NB4 (cell line): ENCODE measurements around the gene RDH13.
"Not testable (repeated sequence)": the region's sequence is repeated elsewhere in the genome, so short reads cannot be mapped to it uniquely, and the experiment has no call there.

ENCODE experiments used
- POLR2A ChIP-seq: IDR thresholded peaks from 2 replicates; pipeline ENCODE4 v1.6.1; 2011; ENCODE audit warnings: mild to moderate bottlenecking; ENCODE audit not compliant: insufficient read length; ENCODE audit errors: extremely low read depth
- TF ChIP-seq, protein P1 (sequence below): IDR thresholded peaks from one replicate; pipeline ENCODE4 v1.5.1; 2012; ENCODE audit warnings: low read depth, low read length

- TF ChIP-seq, protein P1, sequence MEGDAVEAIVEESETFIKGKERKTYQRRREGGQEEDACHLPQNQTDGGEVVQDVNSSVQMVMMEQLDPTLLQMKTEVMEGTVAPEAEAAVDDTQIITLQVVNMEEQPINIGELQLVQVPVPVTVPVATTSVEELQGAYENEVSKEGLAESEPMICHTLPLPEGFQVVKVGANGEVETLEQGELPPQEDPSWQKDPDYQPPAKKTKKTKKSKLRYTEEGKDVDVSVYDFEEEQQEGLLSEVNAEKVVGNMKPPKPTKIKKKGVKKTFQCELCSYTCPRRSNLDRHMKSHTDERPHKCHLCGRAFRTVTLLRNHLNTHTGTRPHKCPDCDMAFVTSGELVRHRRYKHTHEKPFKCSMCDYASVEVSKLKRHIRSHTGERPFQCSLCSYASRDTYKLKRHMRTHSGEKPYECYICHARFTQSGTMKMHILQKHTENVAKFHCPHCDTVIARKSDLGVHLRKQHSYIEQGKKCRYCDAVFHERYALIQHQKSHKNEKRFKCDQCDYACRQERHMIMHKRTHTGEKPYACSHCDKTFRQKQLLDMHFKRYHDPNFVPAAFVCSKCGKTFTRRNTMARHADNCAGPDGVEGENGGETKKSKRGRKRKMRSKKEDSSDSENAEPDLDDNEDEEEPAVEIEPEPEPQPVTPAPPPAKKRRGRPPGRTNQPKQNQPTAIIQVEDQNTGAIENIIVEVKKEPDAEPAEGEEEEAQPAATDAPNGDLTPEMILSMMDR = not testable (repeated sequence)
- TF ChIP-seq POLR2A = not testable (repeated sequence)
Observed at GRCh38 chr19:55027140-55027471, 35.8 kb downstream of the RDH13 start.
